ENCODE measurements around the gene OMD.

DNA sequence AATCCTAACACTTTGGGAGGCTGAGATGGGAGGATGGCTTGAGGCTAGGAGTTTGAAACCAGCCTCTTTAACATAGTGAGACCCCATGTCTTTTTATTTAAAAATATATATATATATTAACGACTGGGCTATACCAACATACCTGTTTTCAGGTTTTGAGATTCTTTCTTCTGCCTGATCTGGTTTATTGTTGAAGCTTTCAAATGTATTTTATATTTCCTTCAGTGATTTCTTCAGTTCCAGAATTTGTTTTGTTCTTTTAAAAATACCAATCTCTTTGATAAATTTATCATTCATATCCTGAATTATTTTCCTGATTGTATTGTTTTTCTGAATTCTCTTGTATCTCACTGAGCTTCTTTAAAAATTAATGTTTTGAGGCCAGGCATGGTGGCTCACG lies 51.1 kb downstream of the OMD start:
- no peak for TF ChIP-seq POLR2A (IDR thresholded peaks at IDR 0.05; ENCODE audit: low read length)
- no peak for TF ChIP-seq GATA1 (IDR thresholded peaks at IDR 0.05; ENCODE audit: low read depth, low read length)

Data from erythroblast (primary cell).